CD14-positive monocyte (primary cell): ENCODE results near the gene XPO5. TPM values are rescaled to one million over a fixed set of nuclear protein-coding genes. Genes with fewer than 3 reads are reported as not detected.

Source experiments
- DNase-seq, 3 donors: peaks; one replicate each; pipeline ENCODE4 v3.0.0-alpha.2; 2011 to 2022
- H2AFZ ChIP-seq: 2 replicates; pipeline ENCODE4 v1.6.0; 2012; ENCODE audit warnings: mild to moderate bottlenecking, low read depth, low read length, inconsistent platforms; ENCODE audit not compliant: insufficient read depth, poor library complexity, severe bottlenecking
- H3K27ac ChIP-seq, 2 donors: 1 replicate in 1 of 2; 2 replicates in 1 of 2; pipeline ENCODE4 v1.5.1; 2012 to 2013; ENCODE audit warnings: low read length in 2 of 2, control low read depth in 1 of 2, inconsistent platforms in 1 of 2, low read depth in 1 of 2, mild to moderate bottlenecking in 1 of 2
- H3K27me3 ChIP-seq, 2 donors: one replicate each; pipeline versions ENCODE4 v1.6.0 to v1.6.1; 2011 to 2013; ENCODE audit warnings: low read length in 2 of 2; ENCODE audit not compliant: control insufficient read depth in 2 of 2, insufficient read depth in 2 of 2
- H3K36me3 ChIP-seq, 2 donors: replicated peaks in 1 of 2; 1 replicate in 1 of 2; 2 replicates in 1 of 2; pipeline versions ENCODE4 v1.5.1 to v1.6.1; 2012 to 2013; ENCODE audit warnings: low read length in 2 of 2, control low read depth in 1 of 2, inconsistent platforms in 1 of 2, mild to moderate bottlenecking in 1 of 2; ENCODE audit not compliant: insufficient read depth in 2 of 2, control insufficient read depth in 1 of 2
- H3K4me1 ChIP-seq, 2 donors: 1 replicate in 1 of 2; 2 replicates in 1 of 2; pipeline versions ENCODE4 v1.5.1 to v1.6.1; 2012 to 2013; ENCODE audit warnings: low read length in 2 of 2, control low read depth in 1 of 2, inconsistent platforms in 1 of 2, mild to moderate bottlenecking in 1 of 2, moderate library complexity in 1 of 2; ENCODE audit not compliant: insufficient read depth in 2 of 2, control insufficient read depth in 1 of 2
- H3K4me2 ChIP-seq: replicated peaks from 2 replicates; pipeline ENCODE3; 2012; ENCODE audit warnings: low read length, moderate library complexity, mild to moderate bottlenecking; ENCODE audit not compliant: poor library complexity, severe bottlenecking; ENCODE audit errors: extremely low read depth
- H3K4me3 ChIP-seq, 3 experiments: fragments of 200-600 bp in 1 of 3; sonication (generic) in 1 of 3; replicated peaks in 1 of 3; 1 replicate in 2 of 3; 2 replicates in 1 of 3; pipeline ENCODE4 v1.5.1; 2011 to 2013; ENCODE audit warnings: low read length in 3 of 3, mild to moderate bottlenecking in 3 of 3, control low read depth in 2 of 3, low read depth in 2 of 3, inconsistent platforms in 1 of 3, moderate library complexity in 1 of 3
- H3K79me2 ChIP-seq: 2 replicates; pipeline ENCODE4 v1.6.0; 2012; ENCODE audit warnings: mild to moderate bottlenecking, control low read depth, inconsistent platforms, low read length, moderate library complexity; ENCODE audit not compliant: insufficient read depth
- H3K9ac ChIP-seq: 2 replicates; pipeline ENCODE4 v1.6.0; 2017; ENCODE audit warnings: low read length, mild to moderate bottlenecking; ENCODE audit not compliant: insufficient read depth, poor library complexity, severe bottlenecking
- H3K9me3 ChIP-seq, 2 donors: replicated peaks in 1 of 2; 1 replicate in 1 of 2; 2 replicates in 1 of 2; pipeline versions ENCODE4 v1.5.1 to v1.6.1; 2012 to 2013; ENCODE audit warnings: low read length in 2 of 2, control low read depth in 1 of 2; ENCODE audit not compliant: control insufficient read depth in 1 of 2, insufficient read depth in 1 of 2
- H4K20me1 ChIP-seq: 2 replicates; pipeline ENCODE4 v1.6.0; 2012; ENCODE audit warnings: mild to moderate bottlenecking, low read length, control low read depth, moderate library complexity; ENCODE audit not compliant: insufficient read depth
- H3K27ac Mint-ChIP-seq, 7 donors: one replicate each; pipeline ENCODE4 v1.8.0; 2020; ENCODE audit warnings: mild to moderate bottlenecking in 7 of 7, mixed read lengths in 7 of 7, moderate library complexity in 6 of 7, inconsistent platforms in 2 of 7
- H3K27me3 Mint-ChIP-seq, 3 donors: one replicate each; pipeline ENCODE4 v1.8.0; 2021 to 2022; ENCODE audit warnings: low read depth in 3 of 3, mild to moderate bottlenecking in 3 of 3, mixed read lengths in 3 of 3, moderate library complexity in 3 of 3, inconsistent platforms in 1 of 3
- H3K36me3 Mint-ChIP-seq, 2 donors: one replicate each; pipeline ENCODE4 v1.8.0; 2020; ENCODE audit warnings: mixed read lengths in 2 of 2, inconsistent platforms in 1 of 2, mild to moderate bottlenecking in 1 of 2
- H3K4me1 Mint-ChIP-seq: one replicate; pipeline ENCODE4 v1.8.0; 2020; ENCODE audit warnings: mild to moderate bottlenecking, mixed read lengths
- H3K4me3 Mint-ChIP-seq, 2 donors: one replicate each; pipeline ENCODE4 v1.8.0; 2020; ENCODE audit warnings: mild to moderate bottlenecking in 2 of 2, mixed read lengths in 2 of 2, moderate library complexity in 1 of 2
- H3K9me3 Mint-ChIP-seq, 7 donors: one replicate each; pipeline ENCODE4 v1.8.0; 2020 to 2022; ENCODE audit warnings: mixed read lengths in 7 of 7, mild to moderate bottlenecking in 6 of 7, moderate library complexity in 6 of 7, inconsistent platforms in 2 of 7
- CTCF ChIP-seq: fragments of 200-600 bp; IDR thresholded peaks from one replicate; pipeline ENCODE4 v1.8.0; 2022; ENCODE audit warnings: antibody characterized with exemption, mild to moderate bottlenecking
- WGBS: methylation state at CpG from one replicate; pipeline ENCODE4 v1.1.5; 2013; ENCODE audit warnings: missing lambda C conversion rate; ENCODE audit not compliant: insufficient coverage; 5-methylcytosine and 5-hydroxymethylcytosine counted together
- intact Hi-C, 2 donors: fragments of 100-400 bp; cut with micrococcal nuclease; formaldehyde crosslinking; loops; one replicate each; pipeline versions ENCODE4 v1.15.0 to v1.15.1; 2023
- polyA plus RNA-seq, 3 donors: library from polyadenylated mRNA; depleted of rRNA in 1 of 3; unstranded in 2 of 3; stranded (reverse) in 1 of 3; fragments of 300-500 nt in 2 of 3; fragments of >200 nt in 1 of 3; fragmentation: Illumina TruSeq in 2 of 3; gene quantifications; 1 replicate in 2 of 3; 2 replicates in 1 of 3; pipeline ENCODE4 v1.2.3, GENCODE V29; 2012 to 2021

XPO5 gene
- polyA plus RNA-seq, 3 donors, result 8.0 to 17.5 (median 13.8) TPM

DNA sequence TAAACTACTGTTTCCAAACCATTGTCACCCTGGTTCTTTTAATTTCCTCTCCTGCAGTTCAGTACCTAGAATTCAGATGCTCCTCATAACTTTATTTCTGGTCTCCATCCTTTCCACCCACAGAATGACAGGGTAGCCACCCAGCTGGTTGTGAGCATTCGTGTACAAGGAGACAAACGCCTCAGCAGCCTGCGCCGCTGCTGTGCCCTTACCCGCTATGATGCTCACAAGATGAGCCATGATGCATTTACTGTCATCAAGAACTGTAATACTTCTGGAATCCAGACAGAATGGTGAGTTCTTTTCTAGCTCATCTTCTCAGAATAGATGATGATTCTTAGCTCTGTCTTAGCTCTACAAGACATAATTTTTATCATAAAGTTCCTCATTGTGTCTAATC is 34.6 kb upstream of the XPO5 start:
- Mint-ChIP-seq H3K9me3 (no peaks in the 10 kb centered on the region), H3K4me1 (peaks cover 12% of the 10 kb centered on the region), H3K27me3 (no peaks in the 10 kb centered on the region), H3K4me3 (no peak overlapping the region), H3K27ac (peak overlapping the region in 2 of 7 donors; percentile 69 to 70), H3K36me3 (peaks cover 37 to 59% of the 10 kb centered on the region in 2 donors)
- Histone ChIP-seq H3K9me3 (no peaks in the 10 kb centered on the region), H2AFZ (no peak overlapping the region), H4K20me1 (no peaks in the 10 kb centered on the region), H3K9ac (no peak overlapping the region), H3K79me2 (no peaks in the 10 kb centered on the region), H3K27ac (no peak overlapping the region), H3K36me3 (peaks cover 32 to 67% of the 10 kb centered on the region in 2 donors), H3K27me3 (no peaks in the 10 kb centered on the region), H3K4me1 (peaks cover 10 to 11% of the 10 kb centered on the region in 2 donors), H3K4me2 (no peak overlapping the region), H3K4me3 (no peak overlapping the region)
- TF ChIP-seq CTCF, result no peak
- 100% methylated on average over 1 of the region's 5 CpGs for WGBS
- no peak for DNase-seq
- intact Hi-C loops, result no loop called here

DNA sequence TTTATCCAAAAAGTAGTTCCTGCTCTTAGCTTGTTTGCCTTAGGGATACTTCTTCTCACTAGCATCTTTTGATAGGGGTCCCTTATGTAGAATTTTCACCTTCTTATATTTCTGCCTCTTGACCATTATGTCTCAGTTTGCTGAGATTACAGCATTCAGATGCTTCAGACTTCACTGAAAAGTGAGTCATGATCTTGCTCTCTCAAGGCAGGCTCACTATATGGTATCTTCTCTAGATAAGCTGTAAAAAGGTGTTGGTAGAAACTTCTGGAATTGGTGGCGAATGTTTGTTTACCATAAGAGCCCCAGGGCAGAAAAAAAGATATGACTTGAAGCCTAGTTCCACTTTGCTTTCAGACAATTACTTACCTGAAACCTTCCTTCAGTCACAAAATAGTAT is 33.6 kb upstream of the XPO5 start:
- Histone ChIP-seq H3K79me2 (no peaks in the 10 kb centered on the region), H3K9ac (no peak overlapping the region), H4K20me1 (no peaks in the 10 kb centered on the region), H3K4me2 (no peak overlapping the region), H3K4me1 (peaks cover 10 to 11% of the 10 kb centered on the region in 2 donors), H3K27ac (peak overlapping the region in 1 of 2 donors; percentile 2), H2AFZ (no peak overlapping the region), H3K27me3 (no peaks in the 10 kb centered on the region), H3K9me3 (no peaks in the 10 kb centered on the region), H3K36me3 (peaks cover 33 to 67% of the 10 kb centered on the region in 2 donors), H3K4me3 (no peak overlapping the region)
- no peaks in the 10 kb centered on the region for H3K27me3 Mint-ChIP-seq
- H3K36me3 Mint-ChIP-seq, result peaks cover 41 to 60% of the 10 kb centered on the region in 2 donors
- no peak for DNase-seq
- intact Hi-C loops, result no loop called here
- no CpG with 5 or more reads among the region's 1 CpG for WGBS
- no peak overlapping the region for H3K4me3 Mint-ChIP-seq
- no peaks in the 10 kb centered on the region for H3K9me3 Mint-ChIP-seq
- no peak overlapping the region for H3K27ac Mint-ChIP-seq
- peaks cover 12% of the 10 kb centered on the region for H3K4me1 Mint-ChIP-seq
- no peak for TF ChIP-seq CTCF
